ENCODE measurements around the gene RASSF3.
A peak's percentile ranks its signal among the peaks of the same experiment; 100 is the strongest.

DNA sequence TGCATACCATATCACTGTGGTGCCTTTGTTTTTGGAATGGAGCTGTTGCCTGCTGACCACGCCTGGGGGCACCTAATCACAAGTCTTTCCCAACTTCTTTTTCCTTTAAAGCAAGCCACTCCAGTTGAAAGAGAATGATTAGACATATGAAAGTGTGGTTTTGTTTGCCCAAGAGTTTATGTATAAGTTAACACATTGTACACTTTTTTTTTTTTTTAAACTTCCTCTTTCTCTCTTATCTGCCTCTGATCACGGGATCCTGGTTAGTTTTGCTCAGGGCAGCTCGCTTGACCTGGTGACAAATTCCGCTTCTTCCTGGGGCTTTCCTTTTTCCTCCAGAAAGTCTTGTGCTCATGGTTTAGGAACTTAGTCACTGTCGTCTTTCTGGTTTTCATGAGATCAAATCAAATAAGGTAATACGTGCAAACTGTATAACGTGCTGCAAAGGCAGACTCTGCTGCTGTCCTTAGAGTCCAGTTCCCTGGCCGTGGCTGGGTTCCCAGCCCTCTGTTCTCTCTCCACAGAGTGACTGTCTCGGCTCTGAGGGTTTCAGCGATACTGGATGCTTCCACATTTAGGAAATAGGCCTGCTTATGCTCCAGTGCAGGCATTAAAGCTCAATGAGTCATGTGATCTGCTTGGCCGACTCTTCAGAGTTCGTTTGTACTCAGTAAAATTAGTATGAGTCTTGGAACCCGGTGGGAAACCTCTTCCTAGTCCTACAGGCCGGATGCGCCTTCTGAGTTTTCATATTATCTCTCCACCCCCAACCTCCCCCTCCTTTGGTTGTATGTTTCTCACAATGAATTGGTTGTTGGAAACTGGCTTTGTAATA is 15.2 kb downstream of the RASSF3 start:
- TF ChIP-seq, protein P1, sequence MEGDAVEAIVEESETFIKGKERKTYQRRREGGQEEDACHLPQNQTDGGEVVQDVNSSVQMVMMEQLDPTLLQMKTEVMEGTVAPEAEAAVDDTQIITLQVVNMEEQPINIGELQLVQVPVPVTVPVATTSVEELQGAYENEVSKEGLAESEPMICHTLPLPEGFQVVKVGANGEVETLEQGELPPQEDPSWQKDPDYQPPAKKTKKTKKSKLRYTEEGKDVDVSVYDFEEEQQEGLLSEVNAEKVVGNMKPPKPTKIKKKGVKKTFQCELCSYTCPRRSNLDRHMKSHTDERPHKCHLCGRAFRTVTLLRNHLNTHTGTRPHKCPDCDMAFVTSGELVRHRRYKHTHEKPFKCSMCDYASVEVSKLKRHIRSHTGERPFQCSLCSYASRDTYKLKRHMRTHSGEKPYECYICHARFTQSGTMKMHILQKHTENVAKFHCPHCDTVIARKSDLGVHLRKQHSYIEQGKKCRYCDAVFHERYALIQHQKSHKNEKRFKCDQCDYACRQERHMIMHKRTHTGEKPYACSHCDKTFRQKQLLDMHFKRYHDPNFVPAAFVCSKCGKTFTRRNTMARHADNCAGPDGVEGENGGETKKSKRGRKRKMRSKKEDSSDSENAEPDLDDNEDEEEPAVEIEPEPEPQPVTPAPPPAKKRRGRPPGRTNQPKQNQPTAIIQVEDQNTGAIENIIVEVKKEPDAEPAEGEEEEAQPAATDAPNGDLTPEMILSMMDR (IDR thresholded peaks at IDR 0.05), result no peak
- peak in 1 of 2 donors; percentile 59 for TF ChIP-seq POLR2A (IDR thresholded peaks at IDR 0.05)

All from adrenal gland (tissue), 5 donors.